B cell (primary cell): ENCODE measurements around the gene TELO2.

Source experiments
- CTCF ChIP-seq: fragments of 200-600 bp; IDR thresholded peaks from one replicate; pipeline ENCODE4 v1.8.0; 2022; ENCODE audit warnings: antibody characterized with exemption, mild to moderate bottlenecking
- EZH2 ChIP-seq: IDR thresholded peaks from 2 replicates; pipeline ENCODE4 v1.6.1; 2012; ENCODE audit warnings: borderline replicate concordance, low read depth, mild to moderate bottlenecking, moderate library complexity, low read length; ENCODE audit not compliant: insufficient read depth, poor library complexity, severe bottlenecking

DNA sequence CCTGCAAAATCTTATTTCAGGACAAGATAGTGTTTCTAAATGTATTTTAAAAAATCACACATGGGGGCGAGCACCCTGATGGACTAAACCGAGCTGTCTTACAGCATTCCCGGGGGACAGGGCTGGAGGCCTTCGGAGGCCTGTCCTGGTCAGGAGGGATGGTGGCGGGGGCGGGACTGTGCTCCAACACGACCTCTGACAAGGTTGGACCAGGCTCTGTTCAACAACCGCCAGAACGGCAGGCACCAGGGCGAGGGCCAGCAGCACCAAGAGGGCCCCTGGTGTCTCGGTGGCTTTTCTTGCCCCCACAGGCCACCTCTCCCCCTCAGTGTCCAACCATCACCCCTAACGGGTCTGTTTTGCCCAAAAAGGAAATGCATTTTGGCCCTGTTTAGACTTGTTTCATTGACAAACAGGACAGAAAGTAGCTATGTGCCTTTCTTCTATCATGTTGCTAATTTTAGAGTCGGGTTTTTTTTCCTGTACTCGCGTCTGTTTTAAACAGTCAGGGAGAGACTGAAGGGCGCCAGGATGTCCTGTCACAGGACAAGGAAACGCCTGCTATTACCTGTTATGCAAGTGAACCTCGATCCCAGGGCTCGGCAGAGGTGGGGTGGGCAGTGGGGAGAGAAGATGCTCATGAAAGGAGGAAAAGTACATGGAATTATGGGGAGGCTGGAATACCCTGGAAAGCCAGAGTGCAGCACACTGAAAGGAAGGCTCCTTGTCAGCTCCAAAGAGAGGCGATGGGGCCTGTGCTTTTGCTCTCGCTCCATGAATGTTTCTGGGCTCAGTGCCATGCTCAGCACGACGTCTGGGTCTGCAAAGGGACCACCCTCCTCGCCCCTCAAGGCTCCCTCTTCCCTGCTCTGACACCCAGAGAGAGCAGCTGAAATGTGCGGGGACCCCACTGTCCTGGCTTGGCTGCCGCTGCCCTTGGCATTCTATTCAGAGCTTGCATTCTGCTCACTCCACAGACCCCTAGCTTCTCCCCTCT, 52.2 kb downstream of the TELO2 start:
- TF ChIP-seq CTCF (no peak), EZH2 (no peak)
